Stimulated activated CD4-positive, alpha-beta T cell treated with anti-CD3 and anti-CD28 coated beads, Interleukin-2, amount 100 ng/mL, for 24 hours (primary cell): ENCODE measurements around the gene MKNK1.

ENCODE experiments used
- DNase-seq, 2 donors: peaks; one replicate each; pipeline ENCODE4 v3.0.0-alpha.2; 2020

The MKNK1 gene

DNA sequence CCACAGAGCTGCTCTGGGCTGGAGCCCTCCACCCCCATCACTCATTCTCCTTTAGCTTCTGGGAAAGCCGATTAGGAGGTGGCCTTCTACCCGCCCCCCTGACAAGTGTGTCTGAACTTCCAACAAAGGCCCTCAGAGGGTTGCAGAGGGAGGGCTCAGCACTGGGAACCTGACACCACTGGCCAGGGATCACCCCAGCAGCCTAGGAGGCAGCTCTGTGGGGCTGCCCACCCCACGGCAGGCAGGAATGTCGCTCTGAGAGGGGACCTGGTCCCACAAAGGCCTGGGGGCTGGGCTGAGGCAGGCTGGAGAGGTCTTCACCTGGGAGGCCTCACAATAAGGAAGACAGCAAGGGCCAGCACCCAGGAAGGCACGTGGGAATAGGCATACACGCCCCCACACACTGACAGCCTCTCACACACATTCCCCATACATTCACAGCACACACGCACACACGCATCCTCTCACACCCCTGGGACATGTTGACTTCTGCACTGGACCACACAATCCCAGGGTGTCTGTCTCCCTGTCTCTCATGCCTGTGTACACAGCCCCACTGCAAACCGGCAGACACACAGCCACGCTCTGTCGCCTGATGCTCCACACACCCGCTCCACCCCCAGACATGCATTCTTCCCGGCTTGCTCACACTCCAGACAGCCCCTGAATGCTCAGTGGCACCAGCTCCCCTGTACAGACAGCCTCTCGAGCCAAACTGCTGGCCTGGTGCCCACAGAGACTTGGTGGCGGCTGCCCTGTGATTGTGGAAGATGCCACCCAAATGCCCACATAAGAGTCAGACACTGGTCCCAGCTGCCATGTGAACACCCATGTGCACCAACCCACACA, 83.8 kb downstream of the MKNK1 start:
- DNase-seq: no peak

DNA sequence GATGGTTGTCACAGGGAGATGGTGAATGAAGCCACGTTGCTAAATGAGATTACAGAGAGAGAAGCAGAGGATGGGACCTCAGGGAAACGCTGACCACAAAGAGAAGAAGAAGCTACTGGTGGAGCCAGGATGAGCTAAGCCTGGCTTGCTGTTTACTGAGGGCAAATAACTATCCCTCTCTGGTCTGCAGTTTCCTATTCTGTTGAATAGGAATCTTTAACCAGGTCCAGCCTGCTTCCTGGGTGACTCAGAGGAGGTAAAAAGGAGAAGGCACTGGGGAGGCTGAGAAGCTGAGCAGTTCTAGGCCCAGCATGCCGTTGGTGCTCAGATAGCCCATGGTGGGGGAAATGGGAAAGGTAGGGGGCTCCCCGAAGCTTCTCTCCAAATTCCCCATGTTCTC, 84.9 kb downstream of the MKNK1 start:
- DNase-seq: no peak

DNA sequence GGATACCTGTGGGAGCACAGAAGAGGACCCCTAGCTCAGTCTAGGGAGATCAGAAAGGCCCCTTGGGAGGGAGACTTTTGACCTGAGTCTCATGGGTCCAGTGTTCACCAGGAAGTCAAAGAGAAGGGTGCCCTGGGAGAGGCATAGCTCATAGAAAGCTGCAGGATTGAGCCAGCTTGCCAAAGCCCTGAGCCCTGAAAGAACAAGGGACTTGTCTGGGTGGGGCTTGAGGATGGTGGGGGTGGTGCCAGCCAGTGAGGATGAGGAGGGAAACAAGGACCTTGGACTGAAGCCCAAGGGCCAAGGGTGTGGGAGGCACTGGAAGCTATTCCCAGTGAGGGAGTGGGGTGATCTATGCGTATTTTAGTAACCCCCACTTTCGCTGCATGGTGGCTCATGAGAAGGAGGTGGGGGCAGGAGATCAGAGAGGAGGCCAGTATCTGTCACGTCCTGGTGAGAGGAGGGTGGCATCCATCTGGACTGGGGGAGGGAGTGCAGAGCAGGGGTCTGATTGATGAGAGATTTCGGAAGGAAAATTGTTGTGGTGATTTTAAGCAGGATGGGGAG, 86.1 kb downstream of the MKNK1 start:
- DNase-seq: no peak

DNA sequence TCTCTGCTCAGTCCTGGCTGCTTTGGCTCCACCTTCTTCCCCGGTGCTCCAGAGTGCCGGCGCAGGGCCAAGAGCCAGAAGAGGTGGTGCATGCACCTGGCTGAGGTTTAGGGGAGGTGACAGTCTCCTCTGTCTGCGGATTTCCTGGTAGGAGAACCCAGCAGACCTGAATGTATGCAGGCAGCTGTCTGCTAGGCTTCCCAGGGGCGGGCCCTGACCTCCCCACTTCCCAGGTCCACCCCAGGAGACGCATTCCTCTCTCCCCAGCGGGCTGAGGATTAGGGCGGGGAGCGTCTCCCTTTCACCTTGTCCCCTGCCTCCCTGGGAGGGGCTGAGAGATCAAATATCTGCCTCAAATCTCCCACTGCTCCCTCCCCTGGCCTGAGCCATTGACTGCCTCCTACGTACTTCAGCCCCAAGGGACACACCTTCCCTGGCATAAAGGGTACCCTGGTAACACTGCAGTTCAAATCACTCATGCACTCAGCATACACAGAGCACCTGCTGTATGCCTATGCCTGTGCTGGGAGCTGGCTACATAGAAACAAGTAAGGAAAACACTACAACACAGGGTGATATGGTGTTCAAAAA, 87.0 kb downstream of the MKNK1 start:
- no peak for DNase-seq

DNA sequence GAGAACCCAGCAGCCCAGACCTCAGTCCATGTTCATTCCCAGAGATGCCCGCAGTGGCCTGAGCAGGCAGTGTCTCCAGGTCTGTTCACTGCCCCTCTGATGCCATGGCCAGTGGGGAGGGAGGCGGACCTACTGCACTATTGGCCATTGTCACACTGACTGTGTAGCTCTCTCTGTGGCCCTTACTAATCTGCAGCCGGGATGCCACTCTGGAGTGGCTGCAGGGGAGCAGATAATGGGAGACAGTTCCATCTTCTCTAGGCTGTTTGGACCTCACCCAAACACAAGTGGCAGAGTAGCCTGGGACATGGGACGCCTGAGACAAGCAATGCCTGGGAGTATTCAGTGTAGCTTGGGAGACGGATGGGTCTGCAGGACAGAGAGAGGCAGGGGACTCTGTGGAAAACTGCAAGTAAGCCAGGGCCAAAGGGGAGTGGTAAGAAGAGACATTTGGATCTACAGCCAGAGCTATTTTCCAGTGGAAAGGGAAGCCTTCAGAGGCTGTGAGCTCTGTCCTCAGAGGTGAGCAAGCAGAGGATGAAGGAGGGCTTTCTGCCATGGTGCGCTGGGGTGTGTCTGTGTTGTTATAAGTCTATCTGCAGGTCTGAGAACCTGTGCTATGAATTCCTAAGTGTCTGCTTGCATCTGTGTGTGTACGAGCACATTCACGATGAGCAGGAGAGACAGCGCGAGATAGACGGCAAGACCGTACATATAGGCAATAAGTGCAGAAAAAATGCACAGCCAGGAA, 87.7 kb downstream of the MKNK1 start:
- no peak for DNase-seq

DNA sequence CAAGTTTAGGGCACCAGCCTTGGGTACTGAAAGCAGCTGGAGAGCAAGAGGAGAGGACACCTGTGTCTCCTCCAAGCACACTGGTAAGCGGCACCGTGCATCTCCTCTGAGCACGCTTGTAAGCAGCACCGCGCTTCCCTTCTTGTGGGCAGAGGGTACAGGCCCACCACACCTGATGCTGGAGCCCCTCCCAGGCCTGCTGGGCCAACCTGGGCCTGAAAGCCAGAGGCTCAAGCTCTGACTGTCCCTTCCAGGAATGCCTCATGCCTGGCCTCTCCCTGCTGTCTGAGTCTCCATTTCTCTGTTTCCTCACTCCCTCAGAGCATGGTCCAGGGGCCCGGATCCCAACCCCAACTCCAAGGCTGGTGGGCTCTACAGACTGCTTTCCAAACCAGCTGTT, 88.5 kb downstream of the MKNK1 start:
- DNase-seq: no peak

DNA sequence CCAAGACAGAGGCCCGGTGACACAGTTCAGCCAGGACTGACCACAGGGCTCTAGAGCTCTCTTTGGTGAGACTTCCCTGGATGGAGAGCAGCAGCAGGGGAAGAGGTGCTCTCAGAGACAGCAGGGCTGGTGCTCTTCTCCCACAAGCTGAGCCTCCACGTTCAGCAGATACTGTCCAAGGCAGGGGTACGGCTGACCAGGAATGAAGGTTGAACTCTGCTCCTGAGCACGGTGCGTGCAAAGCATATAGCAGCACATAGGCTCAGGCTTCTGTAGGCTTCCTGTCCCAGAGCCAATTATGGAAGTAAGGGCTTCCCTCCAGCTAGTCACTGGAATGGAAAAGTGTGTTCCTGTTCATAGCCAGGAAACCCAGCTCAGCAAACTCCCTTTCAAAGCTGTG, 90.5 kb downstream of the MKNK1 start:
- no peak for DNase-seq

DNA sequence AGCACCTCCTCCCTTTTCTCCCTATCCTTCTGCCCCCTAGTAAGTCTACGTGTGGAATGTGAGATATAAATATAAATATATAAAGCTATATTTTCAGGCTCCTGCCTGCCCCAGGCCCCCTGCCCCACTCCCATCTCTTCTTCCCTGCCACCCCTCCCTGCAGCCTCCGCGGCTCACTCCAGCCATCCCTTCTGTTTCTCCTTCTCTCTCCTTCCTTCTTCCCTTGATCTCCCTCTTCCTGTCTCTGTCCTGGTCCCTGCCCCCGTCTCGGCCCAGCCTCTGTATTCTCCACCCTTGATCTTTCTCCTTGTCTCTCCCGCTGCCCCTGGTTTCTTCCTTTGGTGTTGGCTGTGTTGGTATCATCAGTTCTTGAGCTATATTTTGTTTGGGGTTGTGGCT, 91.3 kb downstream of the MKNK1 start:
- DNase-seq: no peak

DNA sequence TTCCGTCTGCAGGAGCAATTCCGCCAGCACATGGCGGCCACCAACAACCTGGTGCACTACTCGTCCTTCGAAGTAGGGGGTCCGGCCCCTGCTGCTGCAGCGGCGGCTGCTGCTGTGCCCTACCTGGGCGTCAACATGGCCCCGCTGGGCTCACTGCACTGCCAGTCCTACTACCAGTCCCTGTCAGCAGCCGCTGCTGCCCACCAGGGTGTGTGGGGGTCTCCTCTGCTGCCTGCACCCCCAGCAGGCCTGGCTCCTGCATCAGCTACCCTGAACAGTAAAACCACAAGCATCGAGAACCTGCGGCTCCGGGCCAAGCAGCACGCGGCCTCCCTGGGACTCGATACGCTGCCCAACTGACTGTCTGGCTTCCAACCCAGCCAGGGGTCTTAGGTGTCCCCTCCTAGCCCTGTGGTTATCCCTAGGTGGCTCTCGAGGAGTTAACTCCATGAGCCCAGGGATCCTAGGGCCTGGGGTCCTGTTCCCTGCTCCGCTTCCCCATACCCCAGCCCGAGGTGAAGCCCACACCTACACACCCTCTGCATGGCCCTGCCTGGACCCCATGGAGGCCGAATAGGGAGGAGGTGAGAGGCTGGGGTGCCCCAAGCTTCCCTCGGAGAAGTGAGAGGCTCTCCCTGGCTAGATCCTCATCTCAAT, 91.8 kb downstream of the MKNK1 start:
- no peak for DNase-seq

DNA sequence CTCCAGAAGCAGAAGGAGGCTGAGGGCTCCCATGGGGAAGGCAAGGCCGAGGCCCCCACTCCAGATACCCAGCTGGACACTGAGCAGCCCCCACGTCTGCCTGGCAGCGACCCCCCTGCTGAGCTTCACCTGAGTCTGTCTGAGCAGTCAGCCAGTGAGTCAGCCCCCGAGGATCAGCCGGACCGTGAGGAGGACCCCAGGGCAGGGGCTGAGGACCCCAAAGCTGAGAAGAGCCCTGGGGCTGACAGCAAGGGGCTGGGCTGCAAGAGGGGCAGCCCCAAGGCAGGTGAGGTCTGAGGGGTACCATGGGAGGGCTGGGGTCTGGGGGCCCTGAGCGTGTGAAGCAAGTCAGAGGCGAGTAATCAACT, 93.1 kb downstream of the MKNK1 start:
- DNase-seq: no peak

DNA sequence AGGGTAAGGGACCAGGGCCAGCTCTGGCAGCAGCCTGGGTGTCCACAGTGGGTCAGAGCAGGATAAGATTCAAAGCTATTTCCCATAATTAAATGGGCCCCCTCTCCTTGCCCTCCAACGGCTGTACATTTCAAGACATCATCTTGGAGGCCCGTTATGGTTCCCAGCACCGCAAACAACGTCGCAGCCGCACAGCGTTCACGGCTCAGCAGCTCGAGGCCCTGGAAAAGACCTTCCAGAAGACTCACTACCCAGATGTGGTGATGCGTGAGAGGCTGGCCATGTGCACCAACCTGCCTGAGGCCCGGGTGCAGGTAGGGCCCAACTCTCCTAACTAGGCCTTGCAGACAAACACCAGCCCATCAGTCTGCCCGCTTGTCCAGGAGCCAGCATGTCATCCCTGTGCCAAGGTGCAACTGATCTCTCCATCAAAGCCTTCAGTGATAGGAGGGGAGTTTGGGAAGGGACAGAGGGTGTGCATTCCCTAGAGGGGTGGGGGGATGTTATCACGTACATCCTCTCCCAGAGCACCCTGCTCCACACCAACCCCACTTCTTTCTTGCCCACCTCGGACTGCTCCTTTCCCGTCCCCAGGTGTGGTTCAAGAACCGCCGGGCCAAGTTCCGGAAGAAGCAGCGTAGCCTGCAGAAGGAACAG, 93.6 kb downstream of the MKNK1 start:
- DNase-seq: no peak

DNA sequence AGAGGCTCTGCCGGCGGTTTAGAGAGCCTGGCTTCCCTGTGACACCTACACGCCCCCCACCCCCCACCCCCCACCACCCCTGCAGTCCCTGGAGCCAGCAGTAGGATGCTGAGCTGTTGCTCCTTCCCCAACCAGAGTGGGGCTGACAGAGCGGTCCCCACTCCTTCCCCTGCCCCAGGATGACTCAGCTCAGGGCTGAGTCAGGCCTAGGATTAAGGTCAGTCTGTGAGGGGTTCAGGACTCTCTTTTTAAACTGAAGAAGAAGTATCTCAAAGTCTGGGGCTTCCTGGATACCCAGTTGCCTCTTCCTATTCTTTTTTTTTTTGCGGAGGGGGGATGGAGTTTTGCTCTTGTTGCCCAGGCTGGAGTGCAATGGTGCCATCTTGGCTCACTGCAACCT, 95.3 kb downstream of the MKNK1 start:
- no peak for DNase-seq
